Lower leg skin (tissue), 4 donors: ENCODE data around the gene CWH43. TPM values are rescaled to one million over a fixed set of nuclear protein-coding genes. Genes with fewer than 3 reads are reported as not detected.
"Not testable (repeated sequence)": the region's sequence is repeated elsewhere in the genome, so short reads cannot be mapped to it uniquely, and the experiment has no call there.

ENCODE experiments used
- DNase-seq, 2 donors: peaks; one replicate each; pipeline ENCODE4 v3.0.0-alpha.2; 2019; ENCODE audit warnings: low spot score in 2 of 2
- H3K4me3 ChIP-seq: fragments of 200-600 bp; sonication (generic); 2 replicates; pipeline ENCODE4 v1.5.1; 2017; ENCODE audit warnings: mild to moderate bottlenecking, low read depth; ENCODE audit not compliant: poor library complexity, severe bottlenecking
- CTCF ChIP-seq, 3 donors: fragments of 450-650 bp; IDR thresholded peaks; one replicate each; pipeline ENCODE4 v1.5.1; 2016; ENCODE audit warnings: antibody characterized with exemption in 3 of 3, mild to moderate bottlenecking in 3 of 3, moderate library complexity in 2 of 3
- POLR2A ChIP-seq, 2 donors: fragments of 450-650 bp; IDR thresholded peaks; one replicate each; pipeline ENCODE4 v1.6.1; 2016 to 2017; ENCODE audit warnings: antibody characterized with exemption in 2 of 2, mild to moderate bottlenecking in 1 of 2, moderate library complexity in 1 of 2
- WGBS, 2 donors: methylation state at CpG; one replicate each; pipeline ENCODE4 v1.1.5; 2018; 5-methylcytosine and 5-hydroxymethylcytosine counted together
- intact Hi-C: fragments of 100-400 bp; cut with DNase I; formaldehyde crosslinking; loops from one replicate; pipeline ENCODE4 v1.15.0; 2023; ENCODE audit warnings: low total_unique reads
- total RNA-seq, 4 donors: library from RNA; depleted of rRNA; stranded (reverse); fragments of >200 nt; gene quantifications; one replicate each; pipeline ENCODE4 v1.1.0, GENCODE V29; 2016

The CWH43 gene
- total RNA-seq, 4 donors from 2014 or later: 37.0 to 60.3 (median 47.6) TPM

- DNase-seq: no peak
- intact Hi-C loops: no loop called here
- 71 to 73% methylated on average over 6 of the region's 6 CpGs for WGBS, 2 donors
- no peak for TF ChIP-seq CTCF (IDR thresholded peaks at IDR 0.05)
- TF ChIP-seq POLR2A (IDR thresholded peaks at IDR 0.05): no peak
- H3K4me3 ChIP-seq: no peak overlapping the region
Observed at GRCh38 chr4:48944756-48945241, 41.3 kb upstream of the CWH43 start.

GRCh38 chr4:48945981-48946380, 40.1 kb upstream of the CWH43 start:
- DNase-seq: no peak
- H3K4me3 ChIP-seq: no peak overlapping the region
- WGBS, 2 donors: 70% methylated on average over 2 of the region's 2 CpGs
- no peak for TF ChIP-seq POLR2A (IDR thresholded peaks at IDR 0.05)
- no peak for TF ChIP-seq CTCF (IDR thresholded peaks at IDR 0.05)
- intact Hi-C loops: no loop called here

GRCh38 chr4:48947731-48948130, 38.3 kb upstream of the CWH43 start:
- DNase-seq: no peak
- intact Hi-C loops: no loop called here
- WGBS, 2 donors: 90 to 100% methylated on average over 1 of the region's 1 CpG
- TF ChIP-seq CTCF (IDR thresholded peaks at IDR 0.05) (no peak), POLR2A (IDR thresholded peaks at IDR 0.05) (no peak)
- H3K4me3 ChIP-seq: no peak overlapping the region

- intact Hi-C loops: no loop called here
- no peak for DNase-seq
- TF ChIP-seq CTCF (IDR thresholded peaks at IDR 0.05) (no peak), POLR2A (IDR thresholded peaks at IDR 0.05) (no peak)
- no peak overlapping the region for H3K4me3 ChIP-seq
Observed at GRCh38 chr4:48949086-48949485, 37.0 kb upstream of the CWH43 start.

- no peak overlapping the region for H3K4me3 ChIP-seq
- 27 to 32% methylated on average over 4 of the region's 4 CpGs for WGBS, 2 donors
- no peak for TF ChIP-seq POLR2A (IDR thresholded peaks at IDR 0.05)
- no peak for TF ChIP-seq CTCF (IDR thresholded peaks at IDR 0.05)
- intact Hi-C loops: no loop called here
- DNase-seq: no peak
Observed at GRCh38 chr4:48949518-48950219, 36.4 kb upstream of the CWH43 start.

GRCh38 chr4:48954314-48954713, 31.8 kb upstream of the CWH43 start:
- intact Hi-C loops: no loop called here
- H3K4me3 ChIP-seq: no peak overlapping the region
- WGBS, 2 donors: 74 to 86% methylated on average over 2 of the region's 2 CpGs
- DNase-seq: no peak
- no peak for TF ChIP-seq CTCF (IDR thresholded peaks at IDR 0.05)

- WGBS, 2 donors: 78 to 86% methylated on average over 5 of the region's 5 CpGs
- intact Hi-C loops, DNase-seq, H3K4me3 ChIP-seq: not testable (repeated sequence)
Observed at GRCh38 chr4:48957366-48957765, 28.7 kb upstream of the CWH43 start.
